CD14-positive monocyte (primary cell): Measurements from ENCODE around the gene HSF2. TPM values are rescaled to one million over a fixed set of nuclear protein-coding genes. Genes with fewer than 3 reads are reported as not detected.
"Not testable (repeated sequence)": the region's sequence is repeated elsewhere in the genome, so short reads cannot be mapped to it uniquely, and the experiment has no call there.

ENCODE experiments used
- DNase-seq, 3 donors: peaks; one replicate each; pipeline ENCODE4 v3.0.0-alpha.2; 2011 to 2022
- H2AFZ ChIP-seq: 2 replicates; pipeline ENCODE4 v1.6.0; 2012; ENCODE audit warnings: mild to moderate bottlenecking, low read depth, low read length, inconsistent platforms; ENCODE audit not compliant: insufficient read depth, poor library complexity, severe bottlenecking
- H3K27ac ChIP-seq, 2 donors: 1 replicate in 1 of 2; 2 replicates in 1 of 2; pipeline ENCODE4 v1.5.1; 2012 to 2013; ENCODE audit warnings: low read length in 2 of 2, control low read depth in 1 of 2, inconsistent platforms in 1 of 2, low read depth in 1 of 2, mild to moderate bottlenecking in 1 of 2
- H3K27me3 ChIP-seq, 2 donors: one replicate each; pipeline versions ENCODE4 v1.6.0 to v1.6.1; 2011 to 2013; ENCODE audit warnings: low read length in 2 of 2; ENCODE audit not compliant: control insufficient read depth in 2 of 2, insufficient read depth in 2 of 2
- H3K36me3 ChIP-seq, 2 donors: replicated peaks in 1 of 2; 1 replicate in 1 of 2; 2 replicates in 1 of 2; pipeline versions ENCODE4 v1.5.1 to v1.6.1; 2012 to 2013; ENCODE audit warnings: low read length in 2 of 2, control low read depth in 1 of 2, inconsistent platforms in 1 of 2, mild to moderate bottlenecking in 1 of 2; ENCODE audit not compliant: insufficient read depth in 2 of 2, control insufficient read depth in 1 of 2
- H3K4me1 ChIP-seq, 2 donors: 1 replicate in 1 of 2; 2 replicates in 1 of 2; pipeline versions ENCODE4 v1.5.1 to v1.6.1; 2012 to 2013; ENCODE audit warnings: low read length in 2 of 2, control low read depth in 1 of 2, inconsistent platforms in 1 of 2, mild to moderate bottlenecking in 1 of 2, moderate library complexity in 1 of 2; ENCODE audit not compliant: insufficient read depth in 2 of 2, control insufficient read depth in 1 of 2
- H3K4me2 ChIP-seq: replicated peaks from 2 replicates; pipeline ENCODE3; 2012; ENCODE audit warnings: low read length, moderate library complexity, mild to moderate bottlenecking; ENCODE audit not compliant: poor library complexity, severe bottlenecking; ENCODE audit errors: extremely low read depth
- H3K4me3 ChIP-seq, 3 experiments: fragments of 200-600 bp in 1 of 3; sonication (generic) in 1 of 3; replicated peaks in 1 of 3; 1 replicate in 2 of 3; 2 replicates in 1 of 3; pipeline ENCODE4 v1.5.1; 2011 to 2013; ENCODE audit warnings: low read length in 3 of 3, mild to moderate bottlenecking in 3 of 3, control low read depth in 2 of 3, low read depth in 2 of 3, inconsistent platforms in 1 of 3, moderate library complexity in 1 of 3
- H3K79me2 ChIP-seq: 2 replicates; pipeline ENCODE4 v1.6.0; 2012; ENCODE audit warnings: mild to moderate bottlenecking, control low read depth, inconsistent platforms, low read length, moderate library complexity; ENCODE audit not compliant: insufficient read depth
- H3K9ac ChIP-seq: 2 replicates; pipeline ENCODE4 v1.6.0; 2017; ENCODE audit warnings: low read length, mild to moderate bottlenecking; ENCODE audit not compliant: insufficient read depth, poor library complexity, severe bottlenecking
- H3K9me3 ChIP-seq, 2 donors: replicated peaks in 1 of 2; 1 replicate in 1 of 2; 2 replicates in 1 of 2; pipeline versions ENCODE4 v1.5.1 to v1.6.1; 2012 to 2013; ENCODE audit warnings: low read length in 2 of 2, control low read depth in 1 of 2; ENCODE audit not compliant: control insufficient read depth in 1 of 2, insufficient read depth in 1 of 2
- H4K20me1 ChIP-seq: 2 replicates; pipeline ENCODE4 v1.6.0; 2012; ENCODE audit warnings: mild to moderate bottlenecking, low read length, control low read depth, moderate library complexity; ENCODE audit not compliant: insufficient read depth
- H3K27ac Mint-ChIP-seq, 7 donors: one replicate each; pipeline ENCODE4 v1.8.0; 2020; ENCODE audit warnings: mild to moderate bottlenecking in 7 of 7, mixed read lengths in 7 of 7, moderate library complexity in 6 of 7, inconsistent platforms in 2 of 7
- H3K27me3 Mint-ChIP-seq, 3 donors: one replicate each; pipeline ENCODE4 v1.8.0; 2021 to 2022; ENCODE audit warnings: low read depth in 3 of 3, mild to moderate bottlenecking in 3 of 3, mixed read lengths in 3 of 3, moderate library complexity in 3 of 3, inconsistent platforms in 1 of 3
- H3K36me3 Mint-ChIP-seq, 2 donors: one replicate each; pipeline ENCODE4 v1.8.0; 2020; ENCODE audit warnings: mixed read lengths in 2 of 2, inconsistent platforms in 1 of 2, mild to moderate bottlenecking in 1 of 2
- H3K4me1 Mint-ChIP-seq: one replicate; pipeline ENCODE4 v1.8.0; 2020; ENCODE audit warnings: mild to moderate bottlenecking, mixed read lengths
- H3K4me3 Mint-ChIP-seq, 2 donors: one replicate each; pipeline ENCODE4 v1.8.0; 2020; ENCODE audit warnings: mild to moderate bottlenecking in 2 of 2, mixed read lengths in 2 of 2, moderate library complexity in 1 of 2
- H3K9me3 Mint-ChIP-seq, 7 donors: one replicate each; pipeline ENCODE4 v1.8.0; 2020 to 2022; ENCODE audit warnings: mixed read lengths in 7 of 7, mild to moderate bottlenecking in 6 of 7, moderate library complexity in 6 of 7, inconsistent platforms in 2 of 7
- CTCF ChIP-seq: fragments of 200-600 bp; IDR thresholded peaks from one replicate; pipeline ENCODE4 v1.8.0; 2022; ENCODE audit warnings: antibody characterized with exemption, mild to moderate bottlenecking
- WGBS: methylation state at CpG from one replicate; pipeline ENCODE4 v1.1.5; 2013; ENCODE audit warnings: missing lambda C conversion rate; ENCODE audit not compliant: insufficient coverage; 5-methylcytosine and 5-hydroxymethylcytosine counted together
- intact Hi-C, 2 donors: fragments of 100-400 bp; cut with micrococcal nuclease; formaldehyde crosslinking; loops; one replicate each; pipeline versions ENCODE4 v1.15.0 to v1.15.1; 2023
- polyA plus RNA-seq, 3 donors: library from polyadenylated mRNA; depleted of rRNA in 1 of 3; unstranded in 2 of 3; stranded (reverse) in 1 of 3; fragments of 300-500 nt in 2 of 3; fragments of >200 nt in 1 of 3; fragmentation: Illumina TruSeq in 2 of 3; gene quantifications; 1 replicate in 2 of 3; 2 replicates in 1 of 3; pipeline ENCODE4 v1.2.3, GENCODE V29; 2012 to 2021

HSF2 gene
- polyA plus RNA-seq, 3 donors: 2.3 to 8.8 (median 2.6) TPM

- Histone ChIP-seq H3K9ac (no peak overlapping the region), H3K4me3 (no peak overlapping the region), H3K4me2 (no peak overlapping the region), H3K79me2 (peaks cover 25% of the 10 kb centered on the region), H3K9me3 (no peaks in the 10 kb centered on the region), H3K36me3 (peaks cover 91 to 94% of the 10 kb centered on the region in 2 donors), H3K27ac (no peak overlapping the region), H3K27me3 (no peaks in the 10 kb centered on the region), H3K4me1 (no peaks in the 10 kb centered on the region), H4K20me1 (peaks cover 97% of the 10 kb centered on the region), H2AFZ (no peak overlapping the region)
- WGBS: 92% methylated on average over 3 of the region's 4 CpGs
- no peak for TF ChIP-seq CTCF
- no peaks in the 10 kb centered on the region for H3K9me3 Mint-ChIP-seq
- peaks cover 1% of the 10 kb centered on the region for H3K4me1 Mint-ChIP-seq
- H3K36me3 Mint-ChIP-seq: peaks cover 64 to 84% of the 10 kb centered on the region in 2 donors
- no peaks in the 10 kb centered on the region for H3K27me3 Mint-ChIP-seq
- H3K27ac Mint-ChIP-seq: peak overlapping the region in 2 of 7 donors; percentile 24 to 46
- intact Hi-C loops: no loop called here
- H3K4me3 Mint-ChIP-seq: no peak overlapping the region
- DNase-seq: no peak
Measured at GRCh38 chr6:122454673-122455072, 55.2 kb downstream of the HSF2 start.

DNA sequence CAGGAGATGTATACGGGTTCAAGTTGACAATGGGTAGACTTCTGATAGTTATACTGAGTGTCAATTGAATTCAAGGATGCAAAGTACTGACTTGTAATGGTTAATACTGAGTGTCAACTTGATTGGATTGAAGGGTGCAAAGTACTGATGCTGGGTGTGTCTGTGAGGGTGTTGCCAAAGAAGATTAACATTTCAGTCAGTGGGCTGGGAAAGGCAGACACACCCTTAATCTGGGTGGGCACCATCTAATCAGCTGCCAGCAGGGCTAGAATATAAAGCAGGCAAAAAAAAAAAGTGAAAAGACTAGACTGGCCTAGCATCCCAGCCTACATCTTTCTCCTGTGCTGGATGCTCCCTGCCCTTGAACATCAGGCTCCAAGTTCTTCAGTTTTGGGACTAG is 55.7 kb downstream of the HSF2 start:
- peaks cover 30% of the 10 kb centered on the region for H3K79me2 ChIP-seq

More for the DNA sequence above, 55.7 kb downstream of the HSF2 start:
- H2AFZ ChIP-seq, DNase-seq, H3K4me1 Mint-ChIP-seq, H3K9me3 Mint-ChIP-seq, H3K27ac Mint-ChIP-seq, H3K4me3 Mint-ChIP-seq, H3K27ac ChIP-seq, H3K9ac ChIP-seq, H3K4me2 ChIP-seq, H3K9me3 ChIP-seq, H3K4me1 ChIP-seq, H3K27me3 ChIP-seq, H3K27me3 Mint-ChIP-seq, H3K4me3 ChIP-seq, intact Hi-C loops: not testable (repeated sequence)
- peaks cover 87 to 90% of the 10 kb centered on the region in 2 donors for H3K36me3 ChIP-seq
- H4K20me1 ChIP-seq: peaks cover 97% of the 10 kb centered on the region
- 100% methylated on average over 1 of the region's 1 CpG for WGBS
- H3K36me3 Mint-ChIP-seq: peaks cover 62 to 81% of the 10 kb centered on the region in 2 donors
